PFSK-1 (cell line): ENCODE data around the gene TTYH1.

Source experiments
- FOXP2 ChIP-seq: optimal IDR thresholded peaks from 2 replicates; pipeline ENCODE3; 2011; ENCODE audit warnings: borderline replicate concordance, control low read depth, inconsistent platforms; ENCODE audit not compliant: insufficient read depth; ENCODE audit errors: extremely low read length, extremely low read depth
- POLR2AphosphoS5 ChIP-seq: IDR thresholded peaks from 2 replicates; pipeline ENCODE4 v1.6.1; 2012; ENCODE audit warnings: low read depth, mild to moderate bottlenecking, control low read depth, low read length, moderate library complexity
- REST ChIP-seq, 2 experiments: IDR thresholded peaks; 2 replicates each; pipeline versions ENCODE4 v1.6.1 to v1.8.0; 2011 to 2012; ENCODE audit warnings: low read depth in 2 of 2, low read length in 2 of 2, control low read depth in 1 of 2, inconsistent platforms in 1 of 2, mild to moderate bottlenecking in 1 of 2, moderate library complexity in 1 of 2; ENCODE audit not compliant: insufficient read depth in 1 of 2
- SIN3A ChIP-seq: IDR thresholded peaks from 2 replicates; pipeline ENCODE4 v1.6.1; 2012; ENCODE audit warnings: mild to moderate bottlenecking, low read length, moderate library complexity, borderline replicate concordance; ENCODE audit not compliant: insufficient read depth
- TAF1 ChIP-seq: IDR thresholded peaks from 2 replicates; pipeline ENCODE4 v1.6.1; 2012; ENCODE audit warnings: low read length, control low read depth, borderline replicate concordance; ENCODE audit not compliant: insufficient read depth

The TTYH1 gene

GRCh38 chr19:54481326-54481930 lies 66.2 kb downstream of the TTYH1 start:
- TF ChIP-seq SIN3A (no peak), REST (IDR thresholded peaks at IDR 0.05; ENCODE audit: insufficient read depth in 1 of 2, low read depth in 2 of 2, low read length in 2 of 2) (no peak), POLR2AphosphoS5 (no peak), TAF1 (no peak), FOXP2 (no peak)

GRCh38 chr19:54482889-54483288 lies 67.6 kb downstream of the TTYH1 start:
- TF ChIP-seq TAF1 (no peak), POLR2AphosphoS5 (no peak), SIN3A (no peak), REST (IDR thresholded peaks at IDR 0.05; ENCODE audit: insufficient read depth in 1 of 2, low read depth in 2 of 2, low read length in 2 of 2) (no peak), FOXP2 (no peak)

- TF ChIP-seq REST (IDR thresholded peaks at IDR 0.05; ENCODE audit: insufficient read depth in 1 of 2, low read depth in 2 of 2, low read length in 2 of 2), result no peak
- no peak for TF ChIP-seq FOXP2
- no peak for TF ChIP-seq SIN3A
- no peak for TF ChIP-seq TAF1
- TF ChIP-seq POLR2AphosphoS5, result no peak
These were observed 69.2 kb downstream of the TTYH1 start for GRCh38 chr19:54484451-54484850.

DNA sequence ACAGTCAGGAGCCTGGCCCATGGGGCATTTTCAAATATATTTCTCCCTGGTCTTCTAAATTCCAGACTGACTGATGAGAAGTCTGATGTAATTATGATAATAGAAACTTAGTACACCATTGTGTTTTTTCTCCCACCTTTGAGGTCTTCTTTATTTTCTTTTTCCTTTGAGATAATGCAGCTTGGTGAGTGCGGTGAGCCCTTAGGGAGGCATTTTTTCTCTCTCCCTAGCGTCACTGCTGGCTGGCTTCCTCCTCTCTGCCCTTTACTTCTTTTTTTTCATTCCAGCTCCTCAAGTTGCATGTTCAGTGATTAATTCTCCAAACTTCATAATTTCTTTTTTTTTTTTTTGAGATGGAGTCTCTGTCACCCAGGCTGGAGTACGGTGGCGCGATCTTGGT lies 70.6 kb downstream of the TTYH1 start:
- TF ChIP-seq SIN3A (no peak), POLR2AphosphoS5 (no peak), FOXP2 (no peak), TAF1 (no peak), REST (IDR thresholded peaks at IDR 0.05; ENCODE audit: insufficient read depth in 1 of 2, low read depth in 2 of 2, low read length in 2 of 2) (no peak)
